ENCODE data around the gene SRPK2.
"Not testable (repeated sequence)": the region's sequence is repeated elsewhere in the genome, so short reads cannot be mapped to it uniquely, and the experiment has no call there.

The SRPK2 gene

DNA sequence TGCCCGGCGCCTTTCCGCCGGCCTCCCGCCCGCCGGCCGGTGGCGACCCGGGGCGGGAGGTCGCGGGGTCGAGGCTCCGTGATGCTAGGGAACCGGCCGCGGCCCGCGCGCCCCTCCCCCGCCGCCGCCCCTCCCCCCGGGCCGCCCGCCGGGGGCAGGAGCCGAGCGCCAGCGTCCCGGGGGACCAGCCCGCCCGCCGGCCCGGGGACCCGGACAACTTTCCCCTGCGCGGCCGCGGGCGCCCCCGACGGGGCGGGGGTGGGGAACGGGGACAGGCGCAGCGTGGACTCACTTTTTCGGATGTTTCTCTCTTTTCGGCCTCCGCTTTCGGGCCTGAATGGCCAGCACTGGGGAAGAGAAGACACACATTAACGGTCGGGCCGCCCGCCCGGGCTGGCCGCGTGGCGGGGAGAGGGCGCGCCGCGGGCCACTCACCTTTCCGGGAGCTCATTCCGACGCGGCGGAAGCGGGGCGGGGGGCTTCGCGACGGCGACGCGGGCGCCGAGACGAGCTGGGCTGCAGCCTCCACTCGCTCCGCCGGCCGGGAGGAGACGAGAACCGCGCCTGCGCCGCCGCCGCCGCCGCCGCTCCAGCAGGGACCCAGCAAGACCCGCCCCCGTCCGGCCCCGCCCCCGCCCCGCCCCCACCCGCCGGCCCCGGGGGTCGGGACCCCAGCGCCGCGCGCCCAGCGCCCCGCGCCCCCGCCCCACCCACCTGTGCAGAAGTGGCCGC lies at the start of gene SRPK2:
SRPK2 (minus strand) TSS at position 566 of the 732 bp plus-strand sequence.
- DNase-seq (ENCODE audit: low spot score) (peak; percentile 43), FAIRE-seq (no peak)

DNA sequence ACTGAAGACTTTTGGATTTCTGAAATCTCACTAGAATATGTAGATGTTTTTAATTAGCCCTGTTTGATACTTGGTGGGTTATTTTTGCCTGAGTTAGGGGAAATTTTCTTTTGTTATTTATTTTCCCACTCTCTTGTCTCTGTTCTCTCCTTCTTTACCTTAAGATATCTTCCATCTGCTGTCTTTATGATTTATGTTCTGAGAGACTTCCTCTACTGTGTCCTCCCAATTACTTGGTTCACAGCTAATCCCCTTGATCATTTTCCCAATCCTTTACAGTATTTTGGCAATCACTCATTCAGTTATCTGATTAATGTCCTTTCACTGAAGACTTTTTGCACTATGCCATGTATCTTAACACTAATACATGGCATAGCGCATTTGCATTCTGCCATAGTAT lies 49.5 kb upstream of the SRPK2 start:
- no peak for DNase-seq (ENCODE audit: low spot score)
- no peak for FAIRE-seq

GRCh38 chr7:105437356-105437755 lies 48.6 kb upstream of the SRPK2 start:
- not testable (repeated sequence) for DNase-seq (ENCODE audit: low spot score); FAIRE-seq

GRCh38 chr7:105429746-105430612 lies 41.3 kb upstream of the SRPK2 start:
- DNase-seq (ENCODE audit: low spot score) (peak; percentile 59), FAIRE-seq (peak; percentile 94)

DNA sequence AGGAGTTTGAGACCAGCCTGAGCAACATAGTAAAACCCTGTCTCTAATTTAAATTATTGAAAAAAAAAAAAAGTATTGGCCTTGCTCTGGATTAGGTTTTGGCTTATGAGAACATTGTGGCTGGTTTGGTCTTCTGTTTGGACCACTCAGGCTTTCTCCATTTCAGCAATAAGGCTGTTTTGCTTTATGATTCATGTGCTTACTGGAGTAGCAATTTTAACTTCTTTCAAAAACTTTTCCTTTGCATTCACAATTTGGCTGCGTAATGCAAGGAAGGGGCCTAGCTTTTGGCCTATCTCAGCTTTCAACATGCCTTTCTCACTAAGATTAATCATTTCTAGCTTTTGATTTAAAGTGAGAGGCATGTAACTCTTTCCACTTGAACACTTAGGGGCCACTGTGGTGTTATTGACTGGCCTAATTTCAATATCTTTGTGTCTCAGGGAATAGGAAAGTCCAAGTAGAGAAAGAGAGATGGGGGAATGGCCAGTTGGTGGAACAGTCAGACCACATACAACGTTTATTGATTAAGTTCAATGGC lies 38.0 kb upstream of the SRPK2 start:
- FAIRE-seq (no peak), DNase-seq (ENCODE audit: low spot score) (no peak)

GRCh38 chr7:105423987-105424386 lies 35.3 kb upstream of the SRPK2 start:
- DNase-seq (ENCODE audit: low spot score): no peak
- FAIRE-seq: no peak

DNA sequence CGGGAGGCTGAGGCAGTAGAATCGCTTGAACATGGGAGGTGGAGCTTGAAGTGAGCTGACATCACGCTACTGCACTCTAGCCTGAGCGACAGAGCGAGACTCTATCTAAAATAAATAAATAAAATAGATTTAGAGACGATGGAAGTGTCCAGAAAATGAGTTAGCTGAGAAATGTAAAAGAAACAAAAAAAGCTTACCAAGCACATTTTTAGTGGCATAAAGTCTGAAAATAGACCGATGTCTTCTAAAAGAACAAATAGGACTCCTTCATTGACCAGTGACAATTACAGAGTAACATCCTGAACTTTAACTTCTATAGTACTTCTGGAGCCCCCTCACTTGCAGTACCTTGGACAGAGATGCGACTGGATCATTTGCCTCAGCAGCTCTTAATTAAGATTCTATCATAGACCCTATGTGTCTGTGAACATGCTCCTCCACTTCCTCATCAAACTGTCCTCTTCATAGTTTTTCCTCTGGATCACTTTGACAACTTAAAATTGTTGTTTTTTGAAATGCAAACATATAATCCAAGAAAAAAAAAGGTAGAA lies 25.2 kb upstream of the SRPK2 start:
- FAIRE-seq: no peak
- DNase-seq (ENCODE audit: low spot score): no peak

DNA sequence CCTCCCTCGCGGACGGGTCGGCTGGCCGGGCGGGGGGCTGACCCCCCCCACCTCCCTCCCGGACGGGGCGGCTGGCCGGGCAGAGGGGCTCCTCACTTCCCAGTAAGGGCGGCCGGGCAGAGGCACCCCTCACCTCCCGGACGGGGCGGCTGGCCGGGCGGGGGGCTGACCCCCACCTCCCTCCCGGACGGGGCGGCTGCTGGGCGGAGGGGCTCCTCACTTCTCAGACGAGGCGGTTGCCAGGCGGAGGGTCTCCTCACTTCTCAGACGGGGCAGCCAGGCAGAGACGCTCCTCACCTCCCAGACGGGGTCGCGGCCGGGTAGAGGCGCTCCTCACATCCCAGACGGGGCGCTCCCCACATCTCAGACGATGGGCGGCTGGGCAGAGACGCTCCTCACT lies 22.1 kb upstream of the SRPK2 start:
- FAIRE-seq; DNase-seq (ENCODE audit: low spot score): not testable (repeated sequence)

DNA sequence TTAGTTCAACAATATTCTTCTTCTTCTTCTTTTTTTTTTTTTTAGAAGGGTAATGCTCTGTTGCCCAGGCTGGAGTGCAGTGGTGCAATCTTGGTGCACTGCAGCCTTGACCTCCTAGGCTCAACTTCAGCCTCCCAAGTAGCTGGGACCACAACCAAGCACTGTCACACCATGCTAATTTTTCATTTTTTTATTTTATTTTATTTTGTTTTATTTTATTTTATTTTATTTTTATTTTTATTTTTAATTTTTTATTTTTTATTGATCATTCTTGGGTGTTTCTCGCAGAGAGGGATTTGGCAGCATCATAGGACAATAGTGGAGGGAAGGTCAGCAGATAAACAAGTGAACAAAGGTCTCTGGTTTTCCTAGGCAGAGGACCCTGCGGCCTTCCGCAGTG lies 21.1 kb upstream of the SRPK2 start:
- not testable (repeated sequence) for FAIRE-seq; DNase-seq (ENCODE audit: low spot score)

DNA sequence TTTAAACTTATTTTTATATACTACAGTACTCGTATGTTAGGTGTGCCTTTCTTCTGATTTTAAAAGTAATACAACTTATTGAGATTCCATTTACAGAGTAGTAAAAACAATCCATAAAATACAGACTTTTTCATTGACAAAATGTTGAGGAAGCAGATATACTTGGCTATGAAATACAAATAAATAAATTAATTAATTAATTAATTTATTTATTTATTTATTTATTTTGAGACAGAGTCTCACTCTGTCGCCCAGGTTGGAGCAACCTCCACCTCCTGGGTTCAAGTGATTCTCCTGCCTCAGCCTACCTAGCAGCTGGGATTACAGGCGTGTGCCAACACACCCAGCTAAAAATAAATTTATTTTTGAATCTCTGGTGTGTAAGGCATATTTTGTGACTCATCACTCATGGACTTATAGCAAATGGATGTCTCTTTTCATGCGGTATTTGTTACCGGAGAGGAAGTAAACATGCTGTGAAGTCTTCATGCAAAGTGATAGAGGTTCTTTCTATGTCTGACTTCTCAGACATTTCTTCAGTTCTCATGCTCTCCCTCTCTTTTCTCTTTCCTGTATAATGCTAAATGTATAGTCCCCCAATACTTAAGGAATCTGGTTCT lies 20.2 kb upstream of the SRPK2 start:
- DNase-seq (ENCODE audit: low spot score): no peak
- no peak for FAIRE-seq

DNA sequence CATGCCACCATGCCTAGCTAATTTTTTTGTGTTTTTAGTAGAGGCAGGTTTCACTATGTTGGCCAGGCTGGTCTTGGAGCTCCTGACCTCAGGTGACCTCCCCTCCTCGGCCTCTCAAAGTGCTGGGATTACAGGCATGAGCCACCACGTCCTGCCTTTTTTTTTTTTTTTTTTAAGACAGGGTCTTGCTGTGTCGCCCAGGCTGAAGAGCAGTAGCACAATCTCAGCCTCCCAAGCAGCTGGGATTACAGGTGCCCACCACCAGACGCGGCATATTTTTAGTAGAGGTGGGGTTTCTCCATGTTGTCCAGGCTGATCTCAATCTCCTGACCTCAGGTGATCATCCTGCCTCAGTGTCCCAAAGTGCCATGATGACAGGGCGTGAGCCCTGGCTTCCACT lies 14.4 kb upstream of the SRPK2 start:
- DNase-seq (ENCODE audit: low spot score): no peak
- no peak for FAIRE-seq

GRCh38 chr7:105402221-105403095 lies 13.7 kb upstream of the SRPK2 start:
- DNase-seq (ENCODE audit: low spot score): no peak
- FAIRE-seq: no peak

- DNase-seq (ENCODE audit: low spot score) (no peak), FAIRE-seq (peak; percentile 49)
Measured at GRCh38 chr7:105399043-105399725, 10.5 kb upstream of the SRPK2 start.

DNA sequence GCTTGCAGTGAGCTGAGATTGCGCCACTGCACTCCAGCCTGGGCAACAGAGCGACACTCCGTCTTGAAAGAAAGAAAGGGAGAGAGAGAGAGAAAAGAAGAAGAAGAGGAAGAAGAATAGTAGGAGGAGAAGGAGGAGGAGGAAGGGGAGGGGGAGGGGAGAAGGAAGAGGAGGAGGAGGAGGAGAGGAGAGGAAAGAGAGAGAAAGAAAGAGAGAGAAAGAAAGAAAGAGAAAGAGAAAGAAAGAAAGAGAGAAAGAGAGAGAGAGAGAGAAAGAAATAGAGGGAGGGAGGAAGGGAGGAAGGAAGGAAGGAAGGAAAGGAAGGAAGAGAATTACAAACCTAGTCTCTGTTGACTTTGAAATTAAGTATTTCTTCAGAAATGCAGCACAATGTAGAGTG lies 7.8 kb upstream of the SRPK2 start:
- DNase-seq (ENCODE audit: low spot score) (no peak), FAIRE-seq (no peak)

DNA sequence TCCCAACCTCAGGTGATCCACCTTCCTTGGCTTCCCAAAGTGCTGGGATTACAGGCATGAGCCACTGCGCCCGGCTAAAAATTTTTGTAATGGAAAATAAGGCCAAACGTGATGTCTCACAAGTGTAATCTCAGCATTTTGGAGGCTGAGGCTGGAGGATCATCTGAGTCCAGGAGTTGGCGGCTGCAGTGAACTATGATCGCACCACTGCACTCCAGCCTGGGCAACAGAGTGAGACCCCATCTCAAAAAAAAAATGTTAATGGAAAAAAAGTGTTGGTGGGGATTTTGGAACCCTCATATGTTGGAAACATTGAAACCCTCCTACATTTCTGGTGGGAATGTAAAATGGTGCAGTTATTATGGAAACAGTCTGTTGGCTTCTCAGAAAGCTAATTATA lies 2.7 kb upstream of the SRPK2 start:
- no peak for DNase-seq (ENCODE audit: low spot score)
- no peak for FAIRE-seq

- no peak for DNase-seq (ENCODE audit: low spot score)
- no peak for FAIRE-seq
Measured at GRCh38 chr7:105389889-105390288, 1.2 kb upstream of the SRPK2 start.

GRCh38 chr7:105389088-105389650 lies 448 bp upstream of the SRPK2 start:
- no peak for FAIRE-seq

DNA sequence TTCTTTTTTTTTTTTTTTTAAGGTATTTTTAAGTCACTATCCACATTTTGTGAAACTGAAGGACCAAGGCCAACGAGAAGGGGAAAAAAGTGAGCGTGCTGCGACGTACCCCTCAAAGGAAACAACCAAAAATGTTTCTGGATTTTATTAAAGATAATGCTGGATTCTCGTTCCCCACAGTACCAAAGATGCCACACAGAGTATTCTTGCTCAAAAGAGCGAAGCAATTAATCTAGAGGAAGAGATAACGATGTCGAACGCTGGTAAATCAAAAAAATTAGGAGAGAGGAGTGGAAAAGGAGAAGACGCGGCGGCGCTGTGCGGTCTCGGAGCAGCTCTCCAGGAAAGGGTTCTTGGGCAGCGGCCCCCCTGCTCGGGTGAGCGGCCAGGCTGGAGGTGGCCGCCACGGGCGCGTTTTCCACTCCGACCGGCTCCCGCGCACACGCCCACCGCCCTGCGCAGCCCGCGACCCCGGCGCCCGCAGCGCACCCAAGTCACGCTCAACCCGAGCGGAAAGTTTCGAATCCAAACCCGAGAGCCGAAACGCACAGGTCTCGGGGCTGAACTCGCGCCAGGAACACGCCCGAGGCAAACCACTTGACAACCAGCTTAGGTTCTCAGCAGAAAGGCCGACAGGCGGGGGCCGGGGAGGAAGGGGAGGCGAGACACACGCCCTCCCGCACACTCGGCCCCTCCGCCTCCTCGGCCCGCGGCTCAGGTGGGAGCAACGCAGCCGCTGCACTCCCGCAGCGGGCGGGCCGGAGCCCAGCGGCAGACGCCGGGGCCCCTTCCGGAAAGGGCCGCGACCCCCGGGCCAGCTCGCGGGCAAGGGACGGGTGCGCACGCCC lies 989 bp downstream of the SRPK2 start:
- FAIRE-seq (no peak), DNase-seq (ENCODE audit: low spot score) (peak; percentile 48)

More at GRCh38 chr7:105389088-105389650, 448 bp upstream of the SRPK2 start:
- peak; percentile 44 for DNase-seq (ENCODE audit: low spot score)

- no peak for DNase-seq (ENCODE audit: low spot score)
- no peak for FAIRE-seq
Measured at GRCh38 chr7:105377903-105378302, 10.8 kb downstream of the SRPK2 start.
